ENCODE measurements around the gene OR51B6.

GRCh38 chr11:5345831-5346230 lies 5.5 kb upstream of the OR51B6 start:
- TF ChIP-seq EZH2phosphoT487 (IDR thresholded peaks at IDR 0.05; ENCODE audit: unreplicated experiment) (no peak), POLR2AphosphoS5 (IDR thresholded peaks at IDR 0.05; ENCODE audit: low read depth) (no peak), CTCF (conservative IDR thresholded peaks at IDR 0.05; ENCODE audit: low read depth in 2 of 2) (no peak), EZH2 (IDR thresholded peaks at IDR 0.05; ENCODE audit: low read depth, unreplicated experiment) (no peak), CREB1 (CRISPR knock-in tag; IDR thresholded peaks at IDR 0.05; ENCODE audit: low read depth) (no peak), REST (IDR thresholded peaks at IDR 0.05; ENCODE audit: unreplicated experiment) (no peak), JUNB (IDR thresholded peaks at IDR 0.05; ENCODE audit: unreplicated experiment) (no peak), ETS1 (IDR thresholded peaks at IDR 0.05) (no peak), NANOG (IDR thresholded peaks at IDR 0.05; ENCODE audit: borderline replicate concordance) (no peak), ZNF331 (CRISPR knock-in tag; IDR thresholded peaks at IDR 0.05; ENCODE audit: low read depth) (no peak), STAT1 (IDR thresholded peaks at IDR 0.05; ENCODE audit: unreplicated experiment) (no peak)

All from GM23338 (cell line).